ENCODE results near the gene DMRTB1.

DMRTB1 gene

DNA sequence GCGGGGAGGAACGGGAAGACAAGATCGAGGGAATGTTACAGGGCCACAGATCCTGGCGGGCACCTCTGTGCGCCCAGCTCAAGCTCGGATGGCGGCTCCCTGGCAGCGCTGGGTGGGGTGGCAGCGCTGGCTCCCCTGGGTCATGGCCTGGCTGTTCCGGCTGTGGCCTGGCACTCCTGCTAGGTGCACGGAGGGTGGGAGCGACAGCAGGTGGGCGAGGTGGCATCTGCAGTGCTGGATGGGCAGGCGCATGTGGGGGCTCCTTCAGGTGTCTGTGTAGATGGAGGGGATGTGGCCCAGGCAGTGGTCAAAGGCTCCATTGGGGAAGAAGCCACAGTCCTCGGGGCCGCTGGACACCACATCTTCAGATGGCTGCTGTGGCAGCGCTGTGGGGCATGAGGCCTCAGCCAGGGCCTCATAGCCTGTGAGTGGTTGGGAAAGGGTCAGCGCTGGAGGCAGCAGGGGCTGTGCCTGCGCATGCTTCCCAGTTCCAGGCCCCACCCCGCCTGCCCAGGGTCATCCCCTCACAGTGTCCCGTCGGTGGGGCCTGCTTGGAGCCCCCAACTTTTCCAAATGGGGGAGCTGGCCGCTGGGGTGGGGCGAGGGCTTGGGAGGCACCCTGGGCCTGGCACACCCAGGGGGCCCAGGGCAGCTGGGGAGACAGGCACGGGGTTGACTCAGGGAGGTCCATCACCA, 47.3 kb downstream of the DMRTB1 start:
- Histone ChIP-seq H4K20me1 (ENCODE audit: insufficient read depth, low read length) (0 out of 2 replicates have a peak, but pooled peaks cover 2% of the 10 kb centered on the region), H3K4me1 (ENCODE audit: insufficient read depth, low read length) (no peaks in the 10 kb centered on the region), H3K27me3 (ENCODE audit: insufficient read depth, low read length, poor library complexity) (no peaks in the 10 kb centered on the region), H3K4me2 (ENCODE audit: insufficient read depth, low read length) (no peak overlapping the region), H3K36me3 (ENCODE audit: insufficient read depth, low read length) (no peaks in the 10 kb centered on the region), H3K4me3 (ENCODE audit: low read depth in 1 of 2, low read length in 2 of 2) (no peak overlapping the region), H2AFZ (ENCODE audit: low read depth, low read length) (no peak overlapping the region), H3K9ac (ENCODE audit: low read depth, low read length) (no peak overlapping the region), H3K27ac (ENCODE audit: low read length) (no peak overlapping the region), H3K79me2 (ENCODE audit: insufficient read depth, low read length) (no peaks in the 10 kb centered on the region), H3K9me3 (ENCODE audit: insufficient read depth, low read length, severe bottlenecking) (no peaks in the 10 kb centered on the region)
- TF ChIP-seq, protein P1, sequence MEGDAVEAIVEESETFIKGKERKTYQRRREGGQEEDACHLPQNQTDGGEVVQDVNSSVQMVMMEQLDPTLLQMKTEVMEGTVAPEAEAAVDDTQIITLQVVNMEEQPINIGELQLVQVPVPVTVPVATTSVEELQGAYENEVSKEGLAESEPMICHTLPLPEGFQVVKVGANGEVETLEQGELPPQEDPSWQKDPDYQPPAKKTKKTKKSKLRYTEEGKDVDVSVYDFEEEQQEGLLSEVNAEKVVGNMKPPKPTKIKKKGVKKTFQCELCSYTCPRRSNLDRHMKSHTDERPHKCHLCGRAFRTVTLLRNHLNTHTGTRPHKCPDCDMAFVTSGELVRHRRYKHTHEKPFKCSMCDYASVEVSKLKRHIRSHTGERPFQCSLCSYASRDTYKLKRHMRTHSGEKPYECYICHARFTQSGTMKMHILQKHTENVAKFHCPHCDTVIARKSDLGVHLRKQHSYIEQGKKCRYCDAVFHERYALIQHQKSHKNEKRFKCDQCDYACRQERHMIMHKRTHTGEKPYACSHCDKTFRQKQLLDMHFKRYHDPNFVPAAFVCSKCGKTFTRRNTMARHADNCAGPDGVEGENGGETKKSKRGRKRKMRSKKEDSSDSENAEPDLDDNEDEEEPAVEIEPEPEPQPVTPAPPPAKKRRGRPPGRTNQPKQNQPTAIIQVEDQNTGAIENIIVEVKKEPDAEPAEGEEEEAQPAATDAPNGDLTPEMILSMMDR (IDR thresholded peaks at IDR 0.05; ENCODE audit: borderline replicate concordance, extremely low read depth, low read length, poor library complexity, severe bottlenecking): no peak
- no peak for TF ChIP-seq EZH2 (IDR thresholded peaks at IDR 0.05; ENCODE audit: borderline replicate concordance, low read depth, low read length, severe bottlenecking)
- no peak for DNase-seq
- ATAC-seq (ENCODE audit: insufficient read depth, low read depth): no peak

DNA sequence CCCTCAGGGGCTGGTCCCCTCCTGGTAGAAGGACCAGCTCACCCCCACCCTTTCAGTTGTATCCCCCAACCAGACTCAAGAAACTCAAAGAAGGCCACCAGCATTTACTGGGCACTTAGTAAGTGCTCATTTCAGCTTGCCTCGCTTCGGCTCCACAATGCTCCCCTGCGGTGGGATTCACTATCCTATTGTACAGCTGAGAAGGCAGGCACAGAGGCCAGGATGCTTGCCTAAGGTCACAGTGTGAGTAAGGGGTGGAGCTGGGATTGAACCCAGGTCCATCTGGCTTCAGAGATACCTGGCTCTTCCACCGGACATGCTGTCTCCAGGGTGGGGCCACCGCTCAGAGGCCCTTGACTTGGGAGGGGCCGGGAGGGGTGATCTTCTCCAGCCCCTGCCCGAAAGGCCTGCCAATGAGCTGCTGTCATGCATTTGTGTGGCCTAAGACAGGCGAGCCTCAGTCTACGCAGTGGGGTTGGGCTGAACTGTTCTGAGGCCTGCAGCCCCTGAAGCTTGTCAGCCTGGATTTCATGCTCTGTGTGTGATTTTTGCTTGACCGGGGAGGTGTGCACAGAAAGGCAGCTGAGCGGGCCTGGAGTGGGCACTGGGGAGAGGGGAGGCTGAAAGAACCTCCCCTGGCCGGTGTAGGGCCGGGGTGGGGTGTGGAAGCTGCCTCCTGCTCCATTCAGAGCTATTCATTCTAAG, 48.1 kb downstream of the DMRTB1 start:
- no peaks in the 10 kb centered on the region for H3K36me3 ChIP-seq (ENCODE audit: insufficient read depth, low read length)
- no peak overlapping the region for H2AFZ ChIP-seq (ENCODE audit: low read depth, low read length)
- H4K20me1 ChIP-seq (ENCODE audit: insufficient read depth, low read length): 0 out of 2 replicates have a peak, but pooled peaks cover 2% of the 10 kb centered on the region
- no peak overlapping the region for H3K4me2 ChIP-seq (ENCODE audit: insufficient read depth, low read length)
- DNase-seq (no peak), ATAC-seq (ENCODE audit: insufficient read depth, low read depth) (no peak)
- H3K79me2 ChIP-seq (ENCODE audit: insufficient read depth, low read length): no peaks in the 10 kb centered on the region
- no peak overlapping the region for H3K9ac ChIP-seq (ENCODE audit: low read depth, low read length)
- H3K4me1 ChIP-seq (ENCODE audit: insufficient read depth, low read length): no peaks in the 10 kb centered on the region
- no peak overlapping the region for H3K4me3 ChIP-seq (ENCODE audit: low read depth in 1 of 2, low read length in 2 of 2)
- no peak overlapping the region for H3K27ac ChIP-seq (ENCODE audit: low read length)
- TF ChIP-seq EZH2 (IDR thresholded peaks at IDR 0.05; ENCODE audit: borderline replicate concordance, low read depth, low read length, severe bottlenecking): no peak
- TF ChIP-seq, protein P1 (IDR thresholded peaks at IDR 0.05; ENCODE audit: borderline replicate concordance, extremely low read depth, low read length, poor library complexity, severe bottlenecking): no peak
- no peaks in the 10 kb centered on the region for H3K9me3 ChIP-seq (ENCODE audit: insufficient read depth, low read length, severe bottlenecking)
- no peaks in the 10 kb centered on the region for H3K27me3 ChIP-seq (ENCODE audit: insufficient read depth, low read length, poor library complexity)

DNA sequence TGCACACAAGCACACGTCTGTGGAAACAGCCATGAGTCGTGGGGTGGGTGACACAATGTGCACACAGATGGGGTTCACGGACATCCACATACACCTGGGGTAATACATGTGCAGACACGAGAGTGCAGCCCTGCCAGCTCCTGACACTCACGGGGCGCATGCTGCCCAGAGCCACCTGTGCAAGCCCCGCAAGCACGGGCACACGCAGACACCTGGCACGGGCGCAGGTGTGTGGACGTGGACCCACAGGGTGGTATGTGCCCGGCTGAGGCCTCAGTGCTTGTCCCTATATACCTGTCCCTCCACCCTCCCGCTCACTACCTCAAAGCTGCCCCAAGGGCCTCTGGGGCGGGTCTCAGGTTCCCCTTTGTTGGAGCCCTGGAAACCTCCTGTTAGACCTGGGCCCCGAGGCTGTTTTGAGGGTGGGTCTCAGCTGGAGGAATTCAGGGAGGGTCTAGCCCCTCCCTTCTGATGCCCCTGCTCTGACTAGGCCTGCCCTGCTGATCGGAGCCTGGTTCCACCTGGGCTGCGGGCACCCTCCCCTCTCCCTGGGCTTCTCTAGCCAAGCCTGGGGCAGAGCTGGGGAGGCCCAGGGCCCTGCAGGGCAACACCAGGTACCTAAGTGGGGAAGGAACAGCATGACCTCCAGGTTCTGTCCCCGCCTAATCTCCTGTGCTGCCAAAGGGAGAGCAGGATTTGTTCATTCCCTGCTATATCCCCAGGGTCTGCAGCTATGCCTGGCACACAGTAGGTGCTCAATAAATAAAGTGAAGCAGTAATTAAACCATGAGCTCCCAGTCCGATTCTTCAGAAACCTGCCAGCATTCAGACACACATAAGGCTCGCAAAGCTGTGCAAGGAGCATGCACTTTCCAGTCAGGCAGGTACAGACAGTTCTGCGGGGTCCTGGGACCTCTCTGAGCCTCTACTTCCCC, 49.1 kb downstream of the DMRTB1 start:
- Histone ChIP-seq H3K9me3 (ENCODE audit: insufficient read depth, low read length, severe bottlenecking) (no peaks in the 10 kb centered on the region), H3K79me2 (ENCODE audit: insufficient read depth, low read length) (no peaks in the 10 kb centered on the region), H3K36me3 (ENCODE audit: insufficient read depth, low read length) (no peaks in the 10 kb centered on the region), H3K27me3 (ENCODE audit: insufficient read depth, low read length, poor library complexity) (no peaks in the 10 kb centered on the region), H3K27ac (ENCODE audit: low read length) (no peak overlapping the region), H3K9ac (ENCODE audit: low read depth, low read length) (no peak overlapping the region), H3K4me2 (ENCODE audit: insufficient read depth, low read length) (no peak overlapping the region), H2AFZ (ENCODE audit: low read depth, low read length) (no peak overlapping the region), H3K4me3 (ENCODE audit: low read depth in 1 of 2, low read length in 2 of 2) (no peak overlapping the region), H4K20me1 (ENCODE audit: insufficient read depth, low read length) (0 out of 2 replicates have a peak, but pooled peaks cover 2% of the 10 kb centered on the region), H3K4me1 (ENCODE audit: insufficient read depth, low read length) (no peaks in the 10 kb centered on the region)
- no peak for DNase-seq
- no peak for ATAC-seq (ENCODE audit: insufficient read depth, low read depth)
- no peak for TF ChIP-seq EZH2 (IDR thresholded peaks at IDR 0.05; ENCODE audit: borderline replicate concordance, low read depth, low read length, severe bottlenecking)
- TF ChIP-seq, protein P1 (IDR thresholded peaks at IDR 0.05; ENCODE audit: borderline replicate concordance, extremely low read depth, low read length, poor library complexity, severe bottlenecking): no peak

Measured in DND-41 (cell line).